GM19452 (cell line): Measurements from ENCODE around the gene TIFAB.
"Not testable (repeated sequence)": the region's sequence is repeated elsewhere in the genome, so short reads cannot be mapped to it uniquely, and the experiment has no call there.

ENCODE experiments used
- ATAC-seq: cut with Tn5 transposase; IDR thresholded peaks from one replicate; pipeline ENCODE4 v1.9.1; 2021; ENCODE audit not compliant: unreplicated experiment

TIFAB gene, protein sequence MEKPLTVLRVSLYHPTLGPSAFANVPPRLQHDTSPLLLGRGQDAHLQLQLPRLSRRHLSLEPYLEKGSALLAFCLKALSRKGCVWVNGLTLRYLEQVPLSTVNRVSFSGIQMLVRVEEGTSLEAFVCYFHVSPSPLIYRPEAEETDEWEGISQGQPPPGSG

GRCh38 chr5:135452321-135453030, at the start of gene TIFAB:
Gene TIFAB, minus strand, starts transcription at chr5:135452351. Its CDS starts 2,412 bp downstream, at chr5:135449939.
- ATAC-seq = no peak

GRCh38 chr5:135498637-135498995, 46.5 kb upstream of the TIFAB start:
- no peak for ATAC-seq

- ATAC-seq = no peak
These were observed 46.0 kb upstream of the TIFAB start for GRCh38 chr5:135497971-135498636.

DNA sequence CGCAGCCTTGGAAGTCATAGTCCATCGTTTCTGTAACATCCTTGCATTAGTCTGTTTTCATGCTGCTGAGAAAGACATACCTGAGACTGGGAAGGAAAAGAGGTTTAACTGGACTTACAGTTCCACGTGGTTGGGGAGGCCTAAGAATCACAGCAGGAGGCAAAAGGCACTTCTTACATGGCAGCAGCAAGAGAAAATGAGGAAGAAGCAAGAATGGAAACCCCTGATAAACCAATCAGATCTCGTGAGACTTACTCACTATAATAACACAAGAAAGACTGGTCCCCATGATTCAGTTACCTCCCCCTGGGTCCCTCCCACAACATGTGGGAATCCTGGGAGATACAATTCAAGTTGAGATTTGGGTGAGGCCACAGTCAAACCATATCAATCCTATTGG, 43.4 kb upstream of the TIFAB start:
- ATAC-seq = not testable (repeated sequence)

- no peak for ATAC-seq
These were observed 42.0 kb upstream of the TIFAB start for GRCh38 chr5:135494196-135494595.

DNA sequence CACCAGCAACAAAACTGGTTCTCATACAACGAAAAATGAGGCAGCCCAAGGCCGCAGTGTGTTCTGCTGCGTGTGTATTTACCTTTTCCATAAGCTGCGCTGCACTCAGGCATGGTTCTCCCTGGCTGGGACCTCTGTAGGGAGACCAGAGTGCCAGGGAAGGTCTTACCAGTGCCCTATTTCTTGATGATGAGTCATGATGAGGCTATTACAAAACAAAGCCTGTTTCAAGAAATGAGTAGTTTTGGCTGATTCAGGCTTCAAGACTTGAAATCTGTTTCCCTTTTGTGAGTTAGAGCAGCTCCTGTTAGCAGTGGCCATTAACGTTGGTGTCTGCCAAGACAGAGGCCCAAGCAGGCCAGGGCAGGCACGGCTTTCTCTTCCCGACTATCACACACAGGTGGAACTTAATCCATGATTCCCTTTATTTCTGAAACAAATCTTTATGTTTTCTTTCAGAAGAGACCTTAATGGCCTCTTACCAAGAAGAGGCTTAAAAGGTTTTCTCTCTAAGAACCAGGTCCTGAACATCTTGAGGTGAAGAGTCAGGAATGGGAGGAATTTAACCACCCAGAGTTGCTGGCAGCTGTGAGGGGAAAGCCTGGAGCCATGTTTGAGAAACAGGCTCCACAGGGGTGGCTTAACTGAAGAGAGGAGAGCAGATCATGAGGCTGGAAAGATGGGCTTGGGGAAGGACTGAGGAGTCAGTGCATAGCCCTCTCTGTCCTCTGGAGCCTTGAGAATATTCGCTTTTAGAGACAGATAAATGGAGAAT, 41.4 kb upstream of the TIFAB start:
- ATAC-seq = no peak

DNA sequence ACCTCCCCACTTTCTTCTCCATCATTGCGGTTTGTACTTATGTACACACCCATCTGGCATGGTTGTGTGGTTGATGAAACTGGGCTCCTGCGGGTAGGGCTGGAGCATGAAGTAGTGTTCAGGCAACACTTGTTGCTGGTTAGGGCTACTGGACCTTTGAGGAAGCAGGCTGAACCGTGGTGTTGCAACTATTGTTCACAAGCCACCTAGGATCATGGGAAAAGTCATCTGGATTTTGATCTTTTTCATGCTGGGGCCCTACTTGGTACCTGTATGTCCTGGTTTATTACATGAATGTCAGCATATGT, 40.1 kb upstream of the TIFAB start:
- ATAC-seq = no peak

GRCh38 chr5:135491552-135492318, 39.6 kb upstream of the TIFAB start:
- ATAC-seq = no peak

DNA sequence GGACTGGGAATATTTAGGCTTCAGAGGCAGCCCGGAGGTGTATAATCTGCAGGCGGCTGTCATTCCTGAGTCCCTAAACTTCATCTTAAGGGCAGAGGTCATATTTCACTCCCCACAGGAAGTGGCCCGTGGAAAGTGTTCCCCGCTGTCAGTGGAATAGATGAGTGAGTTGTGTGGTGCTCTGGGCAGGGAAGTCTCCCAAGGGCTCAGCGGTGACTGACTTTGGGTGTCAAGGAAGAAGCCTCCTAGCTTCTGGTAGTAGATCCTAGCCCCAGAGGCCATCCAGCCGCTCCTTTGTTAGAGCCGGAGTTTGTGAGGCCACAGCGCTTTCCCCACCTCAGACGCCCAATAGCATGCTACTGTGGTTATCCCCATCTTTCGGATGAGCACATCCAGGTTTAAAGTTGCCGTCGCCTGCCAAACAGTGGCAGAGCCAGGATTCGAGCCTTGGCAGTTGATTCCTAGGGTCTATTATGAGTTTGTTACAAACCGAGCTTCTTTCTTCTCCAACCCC, 38.9 kb upstream of the TIFAB start:
- no peak for ATAC-seq

GRCh38 chr5:135490245-135491037, 38.3 kb upstream of the TIFAB start:
- ATAC-seq = no peak

GRCh38 chr5:135489466-135490244, 37.5 kb upstream of the TIFAB start:
- no peak for ATAC-seq

GRCh38 chr5:135488727-135489465, 36.7 kb upstream of the TIFAB start:
- no peak for ATAC-seq

GRCh38 chr5:135487839-135488514, 35.8 kb upstream of the TIFAB start:
- no peak for ATAC-seq

GRCh38 chr5:135487037-135487395, 34.9 kb upstream of the TIFAB start:
- ATAC-seq = no peak

DNA sequence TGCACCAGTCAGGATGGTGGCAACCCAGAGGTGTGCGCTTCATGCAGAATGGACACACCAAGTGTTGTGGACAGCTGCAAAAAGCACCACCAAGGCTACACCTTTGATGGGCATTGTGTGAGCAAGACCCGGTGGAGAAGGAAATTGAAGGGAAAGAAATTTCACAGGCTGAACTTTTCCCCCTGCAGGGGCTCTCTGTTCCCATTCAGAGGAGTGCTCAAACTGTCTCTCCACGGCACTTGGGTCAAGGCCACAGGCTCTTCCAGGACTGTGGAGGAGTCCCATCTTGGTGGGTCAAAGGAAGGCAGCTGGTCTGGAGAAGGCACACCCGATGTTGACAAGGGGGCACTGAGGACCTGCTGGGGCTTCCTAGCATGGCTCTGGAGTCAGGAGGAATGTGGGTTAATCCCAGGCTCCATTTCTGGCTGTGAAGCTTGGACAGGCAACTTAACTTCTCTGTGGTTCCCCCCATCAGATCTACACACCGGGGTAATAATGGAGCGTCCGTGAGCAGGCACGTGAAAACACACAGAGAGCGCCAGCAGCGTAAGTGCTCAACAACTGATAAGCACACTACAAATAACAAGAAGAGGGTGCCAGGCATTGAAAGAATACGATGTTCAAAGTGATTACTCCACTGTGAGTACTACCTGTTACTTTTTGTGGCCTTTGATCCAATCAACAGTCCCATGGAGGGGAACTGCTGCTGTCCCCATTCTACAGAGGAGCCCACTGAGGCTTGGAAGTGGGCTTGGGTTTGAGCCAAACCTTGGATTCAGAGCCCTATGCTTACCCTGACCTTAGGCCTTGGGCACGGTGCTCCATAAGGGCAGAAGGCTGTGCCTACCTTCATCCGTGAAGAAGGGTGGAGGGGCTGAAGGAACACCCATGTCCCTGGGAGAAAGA, 34.2 kb upstream of the TIFAB start:
- no peak for ATAC-seq

DNA sequence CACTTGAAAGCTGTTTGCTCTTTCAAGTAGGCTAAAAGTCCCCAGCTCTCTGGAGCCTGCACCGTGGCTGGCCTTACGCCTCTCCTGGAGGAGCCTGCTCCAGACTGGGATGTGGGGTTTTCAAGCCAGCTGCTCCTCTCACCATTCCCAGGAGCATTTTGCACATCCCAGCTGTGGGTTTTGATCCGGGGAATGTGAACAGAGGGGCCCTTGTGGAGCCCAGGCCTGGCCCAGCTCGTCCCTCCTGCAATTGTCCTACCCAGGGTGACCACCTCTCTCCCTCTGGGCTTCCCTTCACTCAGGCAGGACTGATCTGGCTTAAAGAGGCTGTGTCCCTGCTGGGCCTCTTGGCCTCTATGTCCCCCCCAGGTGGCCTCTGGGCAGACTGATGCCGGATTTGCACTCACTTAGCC, 32.5 kb upstream of the TIFAB start:
- ATAC-seq = no peak

DNA sequence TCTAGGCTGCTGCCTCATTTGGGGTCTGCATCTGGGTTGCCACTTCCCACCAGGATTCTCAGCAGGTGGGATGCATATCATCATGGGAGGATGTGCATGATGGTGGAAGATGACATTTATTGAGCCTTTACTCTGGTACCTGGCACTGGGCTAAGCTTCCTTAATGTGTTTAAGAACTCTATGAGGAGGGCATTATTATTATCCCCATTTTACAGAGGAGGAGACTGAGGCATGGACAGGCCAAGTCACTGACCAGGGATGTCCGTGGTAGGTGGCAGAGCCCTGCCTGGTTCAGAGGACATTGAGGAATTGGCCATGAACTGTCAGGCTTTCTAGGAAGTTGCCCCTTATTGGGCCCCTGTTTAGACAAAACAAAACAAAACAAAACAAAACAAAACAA, 31.1 kb upstream of the TIFAB start:
- no peak for ATAC-seq
